Measurements from ENCODE around the gene TBX19. TPM values are rescaled to one million over a fixed set of nuclear protein-coding genes. Genes with fewer than 3 reads are reported as not detected.

Gene TBX19
- total RNA-seq, 1 experiment from 2014 or later: 3.0 TPM

DNA sequence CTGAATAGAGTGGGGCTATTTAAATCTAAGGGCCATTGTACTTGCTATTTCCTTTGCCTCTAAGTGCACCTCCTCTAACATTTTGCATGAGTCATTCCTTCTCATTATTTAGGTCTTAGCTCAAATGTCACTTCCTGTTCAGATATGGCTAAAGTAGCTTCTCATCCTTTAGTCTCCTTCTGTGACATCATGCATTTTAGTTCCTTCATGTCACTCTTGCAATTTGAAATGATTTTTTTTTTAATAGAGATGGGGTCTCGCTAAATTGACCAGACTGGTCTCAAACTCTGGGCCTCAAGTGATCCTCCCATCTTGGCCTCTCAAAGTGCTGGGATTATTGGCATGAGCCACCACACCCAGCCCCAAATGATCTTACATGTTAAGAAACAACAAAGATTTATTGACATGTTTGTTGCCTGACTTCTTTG lies 6.6 kb downstream of the TBX19 start (continued):
- TF ChIP-seq, protein P1, sequence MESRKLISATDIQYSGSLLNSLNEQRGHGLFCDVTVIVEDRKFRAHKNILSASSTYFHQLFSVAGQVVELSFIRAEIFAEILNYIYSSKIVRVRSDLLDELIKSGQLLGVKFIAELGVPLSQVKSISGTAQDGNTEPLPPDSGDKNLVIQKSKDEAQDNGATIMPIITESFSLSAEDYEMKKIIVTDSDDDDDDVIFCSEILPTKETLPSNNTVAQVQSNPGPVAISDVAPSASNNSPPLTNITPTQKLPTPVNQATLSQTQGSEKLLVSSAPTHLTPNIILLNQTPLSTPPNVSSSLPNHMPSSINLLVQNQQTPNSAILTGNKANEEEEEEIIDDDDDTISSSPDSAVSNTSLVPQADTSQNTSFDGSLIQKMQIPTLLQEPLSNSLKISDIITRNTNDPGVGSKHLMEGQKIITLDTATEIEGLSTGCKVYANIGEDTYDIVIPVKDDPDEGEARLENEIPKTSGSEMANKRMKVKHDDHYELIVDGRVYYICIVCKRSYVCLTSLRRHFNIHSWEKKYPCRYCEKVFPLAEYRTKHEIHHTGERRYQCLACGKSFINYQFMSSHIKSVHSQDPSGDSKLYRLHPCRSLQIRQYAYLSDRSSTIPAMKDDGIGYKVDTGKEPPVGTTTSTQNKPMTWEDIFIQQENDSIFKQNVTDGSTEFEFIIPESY (IDR thresholded peaks at IDR 0.05; ENCODE audit: extremely low read depth, insufficient replicate concordance, low read length): no peak
- TF ChIP-seq TCF7L2 (IDR thresholded peaks at IDR 0.05; ENCODE audit: borderline replicate concordance, extremely low read depth, insufficient read depth, insufficient read length) (no peak), FOSL1 (IDR thresholded peaks at IDR 0.05; ENCODE audit: low read depth) (peak; percentile 37; the same call in 1 of the 2 replicates), SP1 (IDR thresholded peaks at IDR 0.05; ENCODE audit: low read depth) (no peak; the same call in 1 of the 2 replicates), SRF (IDR thresholded peaks at IDR 0.05; ENCODE audit: low read depth) (peak; percentile 64; the same call in 1 of the 2 replicates), CBX3 (IDR thresholded peaks at IDR 0.05; ENCODE audit: low read depth) (peak; percentile 46; the same call in 1 of the 2 replicates), POLR2AphosphoS5 (IDR thresholded peaks at IDR 0.05; ENCODE audit: low read depth, low read length) (no peak), ZNF274 (IDR thresholded peaks at IDR 0.05; ENCODE audit: low read depth, low read length) (no peak), CTCF (IDR thresholded peaks at IDR 0.05 in 2 of 3, conservative IDR thresholded peaks at IDR 0.05 in 1 of 3; ENCODE audit: borderline replicate concordance in 1 of 3, insufficient read depth in 1 of 3, low read depth in 2 of 3, low read length in 2 of 3) (no peak), ELF1 (IDR thresholded peaks at IDR 0.05; ENCODE audit: borderline replicate concordance, low read depth) (0 out of 2 replicates have a peak, but pooled peaks have one; percentile 9), MAX (IDR thresholded peaks at IDR 0.05) (no peak)

All from HCT116 (cell line).